C4-2B (cell line): ENCODE data around the gene IFT81.

Experiments
- CTCF ChIP-seq: fragments of 450-650 bp; conservative IDR thresholded peaks from 2 replicates; pipeline ENCODE4 v1.5.1; 2017; ENCODE audit warnings: mild to moderate bottlenecking
- ZFX ChIP-seq: fragments of 450-650 bp; IDR thresholded peaks from 2 replicates; pipeline ENCODE4 v1.6.1; 2017

- TF ChIP-seq CTCF, result no peak
- TF ChIP-seq ZFX, result no peak
Measured at GRCh38 chr12:110108309-110109036, 15.7 kb upstream of the IFT81 start.
